Transverse colon (tissue), 4 donors: ENCODE results near the gene EFCAB8. TPM values are rescaled to one million over a fixed set of nuclear protein-coding genes. Genes with fewer than 3 reads are reported as not detected.

ENCODE experiments used
- DNase-seq: peaks from one replicate; pipeline ENCODE4 v3.0.0-alpha.2; 2019
- H3K27ac ChIP-seq, 4 donors: fragments of 200-600 bp; sonication (generic); 2 replicates each; pipeline ENCODE4 v1.5.1; 2016 to 2018; ENCODE audit warnings: inconsistent platforms in 4 of 4
- H3K27me3 ChIP-seq: fragments of 200-600 bp; sonication (generic); 2 replicates; pipeline ENCODE4 v1.5.1; 2017; ENCODE audit warnings: inconsistent platforms
- H3K36me3 ChIP-seq, 4 donors: fragments of 200-600 bp; sonication (generic); 2 replicates each; pipeline ENCODE4 v1.5.1; 2017 to 2019; ENCODE audit warnings: inconsistent platforms in 4 of 4
- H3K4me1 ChIP-seq, 4 donors: fragments of 200-600 bp; sonication (generic); 2 replicates each; pipeline ENCODE4 v1.5.1; 2017 to 2020; ENCODE audit warnings: inconsistent platforms in 4 of 4
- H3K4me3 ChIP-seq, 4 donors: fragments of 200-600 bp; sonication (generic); 1 replicate in 1 of 4; 2 replicates in 3 of 4; pipeline versions ENCODE4 v1.5.1 to v1.6.1; 2017 to 2019; ENCODE audit warnings: inconsistent platforms in 4 of 4
- H3K9me3 ChIP-seq, 2 donors: fragments of 200-600 bp; sonication (generic); 2 replicates each; pipeline ENCODE4 v1.5.1; 2017 to 2019; ENCODE audit warnings: inconsistent platforms in 2 of 2
- EP300 ChIP-seq: sonication (generic); formaldehyde crosslinking; IDR thresholded peaks from one replicate; pipeline ENCODE4 v1.6.1; 2017; ENCODE audit warnings: antibody characterized with exemption, low read depth
- POLR2A ChIP-seq: fragments of 450-650 bp; IDR thresholded peaks from one replicate; pipeline ENCODE4 v1.6.1; 2016; ENCODE audit warnings: antibody characterized with exemption, mild to moderate bottlenecking, moderate library complexity
- POLR2AphosphoS5 ChIP-seq, 3 donors: sonication (generic); formaldehyde crosslinking; IDR thresholded peaks; one replicate each; pipeline ENCODE4 v1.6.1; 2016; ENCODE audit warnings: antibody characterized with exemption in 3 of 3
- WGBS, 2 donors: methylation state at CpG; one replicate each; pipeline ENCODE4 v1.1.5; 2018; ENCODE audit warnings: low coverage in 1 of 2; 5-methylcytosine and 5-hydroxymethylcytosine counted together
- in situ Hi-C, 4 donors: fragments of 200-750 bp; cut with MboI; loops; one replicate each; pipeline versions ENCODE4 v1.15.0 to v1.15.1; 2017; ENCODE audit warnings: low sequenced_read_pairs in 3 of 4, low pct_ligation_motif_present in 1 of 4, low pct_unique_long_range_greater_than_20kb in 1 of 4
- intact Hi-C: fragments of 100-400 bp; cut with DNase I; formaldehyde crosslinking; loops from one replicate; pipeline ENCODE4 v1.15.1; 2023; ENCODE audit warnings: low total_unique reads
- total RNA-seq, 4 donors: library from RNA; depleted of rRNA; stranded (reverse); fragments of >200 nt; gene quantifications; one replicate each; pipeline ENCODE4 v1.1.0, GENCODE V29; 2016
- TF ChIP-seq, protein P1 (sequence below), 5 experiments: fragments of 200-600 bp in 3 of 5; fragments of 450-650 bp in 2 of 5; sonication (generic) in 3 of 5; IDR thresholded peaks; 1 replicate in 2 of 5; 2 replicates in 3 of 5; pipeline ENCODE4 v1.5.1; 2016 to 2017; ENCODE audit warnings: antibody characterized with exemption in 5 of 5, inconsistent platforms in 3 of 5, mild to moderate bottlenecking in 2 of 5, moderate library complexity in 1 of 5

The EFCAB8 gene
- total RNA-seq, 4 donors from 2014 or later, result 0.14 TPM; not detected in 3

DNA sequence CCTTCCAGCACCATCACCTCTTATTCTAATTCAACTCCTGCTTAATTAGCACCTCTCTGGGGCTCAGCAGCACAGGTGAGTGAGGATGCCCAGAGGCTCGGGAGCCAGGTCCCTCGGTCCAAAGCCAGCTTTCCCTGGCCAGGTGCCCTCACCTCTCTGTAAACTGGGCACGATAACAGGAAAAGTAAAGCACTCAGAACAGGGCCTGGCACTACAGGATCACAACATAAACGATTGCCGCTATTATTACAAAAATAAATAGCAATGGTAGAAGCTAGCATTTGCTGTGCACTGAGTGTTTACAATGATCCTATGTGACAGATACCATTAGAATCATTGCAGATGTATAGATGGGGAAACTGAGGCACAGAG lies 151.4 kb downstream of the EFCAB8 start:
- Histone ChIP-seq H3K36me3 (no peaks in the 10 kb centered on the region), H3K4me1 (no peaks in the 10 kb centered on the region), H3K27me3 (no peaks in the 10 kb centered on the region), H3K4me3 (no peak overlapping the region), H3K9me3 (no peaks in the 10 kb centered on the region), H3K27ac (no peak overlapping the region)
- no peak for DNase-seq
- 69% methylated on average over 5 of the region's 5 CpGs; no CpG with 5 or more reads in 1 of the 2 donors for WGBS, 2 donors
- no peak for TF ChIP-seq POLR2AphosphoS5 (IDR thresholded peaks at IDR 0.05)
- intact Hi-C loops, result no loop called here
- in situ Hi-C loops, result no loop called here

DNA sequence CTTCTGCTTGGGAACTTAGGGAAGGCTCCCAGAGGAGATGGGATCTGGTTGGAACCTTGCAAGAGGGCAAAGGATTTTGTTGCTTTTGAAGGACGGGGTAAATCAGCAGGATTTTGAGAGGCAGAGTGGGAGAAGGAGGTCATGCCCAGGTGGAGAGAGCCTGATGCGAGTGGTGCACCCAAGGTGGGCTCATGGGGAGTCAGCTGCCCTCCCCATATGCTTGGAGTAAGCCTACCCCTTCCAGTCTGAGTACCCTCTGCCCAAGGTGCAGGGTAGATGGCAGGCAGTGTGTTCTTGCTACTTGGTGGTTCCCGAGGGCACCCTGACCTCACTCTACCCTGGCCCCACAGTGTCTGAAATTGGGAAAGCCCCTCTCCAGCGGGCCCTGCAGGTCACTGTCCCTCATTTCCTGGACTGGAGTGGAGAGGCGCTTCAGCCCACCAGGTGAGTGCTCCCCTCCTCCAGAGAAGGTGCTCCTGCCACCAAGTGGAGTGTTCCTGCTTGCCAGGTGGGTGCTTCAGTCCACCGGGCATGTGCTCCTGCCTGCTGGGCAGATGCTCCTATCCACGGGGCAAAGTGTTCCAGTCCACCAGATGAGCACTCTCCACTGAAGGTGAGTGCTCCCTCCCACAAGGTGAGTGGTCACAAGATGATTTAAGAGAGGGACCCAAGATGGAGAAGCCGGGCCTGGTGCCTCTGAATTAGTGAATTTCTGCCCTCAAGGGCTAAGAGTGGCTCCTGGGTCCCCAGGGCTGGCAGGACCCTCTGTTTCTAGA lies 152.1 kb downstream of the EFCAB8 start:
- Histone ChIP-seq H3K27ac (no peak overlapping the region), H3K36me3 (no peaks in the 10 kb centered on the region), H3K27me3 (no peaks in the 10 kb centered on the region), H3K4me3 (no peak overlapping the region), H3K4me1 (no peaks in the 10 kb centered on the region), H3K9me3 (no peaks in the 10 kb centered on the region)
- TF ChIP-seq POLR2A, result no peak
- TF ChIP-seq POLR2AphosphoS5 (IDR thresholded peaks at IDR 0.05), result no peak
- TF ChIP-seq EP300, result no peak
- TF ChIP-seq, protein P1, sequence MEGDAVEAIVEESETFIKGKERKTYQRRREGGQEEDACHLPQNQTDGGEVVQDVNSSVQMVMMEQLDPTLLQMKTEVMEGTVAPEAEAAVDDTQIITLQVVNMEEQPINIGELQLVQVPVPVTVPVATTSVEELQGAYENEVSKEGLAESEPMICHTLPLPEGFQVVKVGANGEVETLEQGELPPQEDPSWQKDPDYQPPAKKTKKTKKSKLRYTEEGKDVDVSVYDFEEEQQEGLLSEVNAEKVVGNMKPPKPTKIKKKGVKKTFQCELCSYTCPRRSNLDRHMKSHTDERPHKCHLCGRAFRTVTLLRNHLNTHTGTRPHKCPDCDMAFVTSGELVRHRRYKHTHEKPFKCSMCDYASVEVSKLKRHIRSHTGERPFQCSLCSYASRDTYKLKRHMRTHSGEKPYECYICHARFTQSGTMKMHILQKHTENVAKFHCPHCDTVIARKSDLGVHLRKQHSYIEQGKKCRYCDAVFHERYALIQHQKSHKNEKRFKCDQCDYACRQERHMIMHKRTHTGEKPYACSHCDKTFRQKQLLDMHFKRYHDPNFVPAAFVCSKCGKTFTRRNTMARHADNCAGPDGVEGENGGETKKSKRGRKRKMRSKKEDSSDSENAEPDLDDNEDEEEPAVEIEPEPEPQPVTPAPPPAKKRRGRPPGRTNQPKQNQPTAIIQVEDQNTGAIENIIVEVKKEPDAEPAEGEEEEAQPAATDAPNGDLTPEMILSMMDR (IDR thresholded peaks at IDR 0.05), result no peak
- no peak for DNase-seq
- intact Hi-C loops (no loop called here), in situ Hi-C loops (no loop called here)
- 75% methylated on average over 8 of the region's 8 CpGs; no CpG with 5 or more reads in 1 of the 2 donors for WGBS, 2 donors

Other genes starting within 250 kb of the EFCAB8 start
- gene C20orf203, start 185.0 kb upstream of the EFCAB8 start, total RNA-seq, result under 1 TPM in 1 of 4 donors, not detected in 3; 0.16 TPM
- gene COMMD7, start 115.5 kb upstream of the EFCAB8 start, total RNA-seq, result 10 to 100 TPM; 14.3 to 24.8 (median 20.2) TPM
- 1 to 10 TPM in 1 of 4 donors, under 1 TPM in 3; 0.37 to 6.8 (median 0.67) TPM for gene DNMT3B, start 96.5 kb upstream of the EFCAB8 start, total RNA-seq
- gene MAPRE1, start 39.0 kb upstream of the EFCAB8 start, total RNA-seq, result 10 to 100 TPM; 30.3 to 66.8 (median 60.5) TPM
- not detected for gene SUN5, start 145.5 kb downstream of the EFCAB8 start, total RNA-seq
- gene BPIFB2, start 148.8 kb downstream of the EFCAB8 start, total RNA-seq, result not detected
- not detected for gene BPIFB6, start 172.7 kb downstream of the EFCAB8 start, total RNA-seq
- not detected for gene BPIFB3, start 195.0 kb downstream of the EFCAB8 start, total RNA-seq
- not detected for gene BPIFB4, start 220.7 kb downstream of the EFCAB8 start, total RNA-seq